ENCODE measurements around the gene ORC5.
A peak's percentile ranks its signal among the peaks of the same experiment; 100 is the strongest.
"Not testable (repeated sequence)": the region's sequence is repeated elsewhere in the genome, so short reads cannot be mapped to it uniquely, and the experiment has no call there.

Gene ORC5

DNA sequence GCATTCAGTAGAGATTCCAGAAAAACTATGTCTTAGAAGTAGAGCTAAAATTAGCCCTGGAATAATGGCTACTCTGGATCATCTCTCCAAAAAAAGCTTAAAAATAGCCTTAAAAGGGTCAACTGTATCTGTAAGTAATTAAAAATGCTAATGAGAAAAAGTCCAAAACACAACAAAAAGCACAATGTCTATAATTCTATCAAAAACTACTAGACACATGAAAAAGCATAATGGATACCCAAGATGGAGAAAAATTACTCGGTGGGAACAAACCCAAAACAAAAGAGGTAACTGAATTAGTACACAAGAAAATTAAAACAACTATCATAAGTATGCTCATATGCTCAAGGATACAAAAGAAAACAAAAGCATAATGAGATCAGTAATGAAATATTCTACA, 15.4 kb downstream of the ORC5 start:
- DNase-seq (ENCODE audit: low read depth, low spot score): no peak

DNA sequence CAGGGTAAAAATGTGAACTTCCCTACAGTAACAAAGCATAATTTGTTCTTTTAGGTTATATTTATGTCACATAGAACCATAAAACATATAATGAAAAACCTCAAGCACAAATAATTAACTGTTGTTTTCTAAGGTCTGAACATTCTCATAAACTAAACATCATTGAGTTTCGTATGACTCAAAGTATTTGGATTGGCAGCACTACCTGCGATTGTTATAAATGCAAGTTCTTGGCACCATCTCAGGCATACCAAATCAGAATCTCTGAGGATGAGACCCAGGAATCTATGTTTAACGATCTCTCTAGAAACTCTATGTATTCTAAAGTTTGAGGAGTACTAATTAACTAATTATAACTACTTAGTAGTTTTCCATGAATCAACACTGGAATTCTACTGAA, 22.5 kb downstream of the ORC5 start:
- no peak for DNase-seq (ENCODE audit: low read depth, low spot score)

DNA sequence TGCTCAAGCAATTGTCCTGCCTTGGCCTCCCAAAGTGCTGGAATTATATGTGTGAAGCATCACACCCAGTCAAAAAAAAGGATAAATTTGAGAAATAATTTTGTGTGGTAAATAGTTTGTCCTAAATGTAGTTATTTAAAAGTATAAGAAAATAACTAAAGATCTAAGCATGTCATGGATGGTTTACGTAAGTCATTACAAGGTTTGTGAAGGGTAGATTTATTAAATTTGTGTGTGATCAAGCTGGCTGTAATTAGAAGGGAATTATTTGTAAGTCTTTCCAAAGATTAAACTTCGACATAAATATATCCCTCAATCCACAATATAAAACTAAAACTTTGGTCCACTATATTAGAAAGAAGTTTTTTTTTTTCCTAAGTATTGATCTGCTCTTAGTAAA, 28.6 kb downstream of the ORC5 start:
- DNase-seq (ENCODE audit: low read depth, low spot score): no peak

DNA sequence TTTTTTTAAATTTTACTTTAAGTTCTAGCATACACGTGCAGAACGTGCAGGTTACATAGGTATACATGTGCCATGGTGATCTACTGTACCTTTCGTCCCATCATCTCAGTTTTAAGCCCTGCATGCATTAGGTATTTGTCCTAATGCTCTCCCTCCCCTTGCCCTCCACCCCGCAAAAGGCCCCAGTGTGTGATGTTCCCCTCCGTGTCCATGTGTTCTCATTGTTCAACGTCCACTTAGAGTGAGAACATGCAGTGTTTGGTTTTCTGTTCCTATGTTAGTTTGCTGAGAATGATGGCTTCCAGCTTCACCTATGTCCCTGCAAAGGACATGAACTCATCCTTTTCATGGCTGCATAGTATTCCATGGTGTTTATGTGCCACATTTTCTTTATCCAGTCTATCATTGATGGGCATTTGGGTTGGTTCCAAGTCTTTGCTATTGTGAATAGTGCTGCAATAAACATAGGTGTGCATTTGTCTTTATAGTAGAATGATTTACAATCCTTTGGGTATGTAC, 30.2 kb downstream of the ORC5 start:
- DNase-seq (ENCODE audit: low read depth, low spot score): not testable (repeated sequence)

DNA sequence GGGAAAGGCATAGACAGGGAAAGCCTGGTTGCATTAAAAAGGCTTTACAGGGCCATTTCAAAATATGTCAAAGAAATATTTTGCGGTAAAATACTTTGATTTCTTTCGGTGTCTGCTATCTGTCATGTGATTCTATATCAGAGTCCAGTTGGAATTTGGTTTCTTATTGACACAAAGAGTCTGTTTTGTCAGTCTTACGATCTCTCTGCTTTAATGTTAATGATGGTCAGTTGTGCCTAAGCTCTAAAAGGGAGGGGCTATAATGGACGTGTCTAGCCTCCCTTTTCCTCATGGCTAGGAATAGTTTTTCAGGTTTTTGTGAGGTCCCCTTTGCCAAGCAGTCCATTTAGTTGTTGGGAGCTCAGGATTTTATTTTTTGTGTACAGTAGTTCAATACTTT, 31.5 kb downstream of the ORC5 start:
- DNase-seq (ENCODE audit: low read depth, low spot score): no peak

DNA sequence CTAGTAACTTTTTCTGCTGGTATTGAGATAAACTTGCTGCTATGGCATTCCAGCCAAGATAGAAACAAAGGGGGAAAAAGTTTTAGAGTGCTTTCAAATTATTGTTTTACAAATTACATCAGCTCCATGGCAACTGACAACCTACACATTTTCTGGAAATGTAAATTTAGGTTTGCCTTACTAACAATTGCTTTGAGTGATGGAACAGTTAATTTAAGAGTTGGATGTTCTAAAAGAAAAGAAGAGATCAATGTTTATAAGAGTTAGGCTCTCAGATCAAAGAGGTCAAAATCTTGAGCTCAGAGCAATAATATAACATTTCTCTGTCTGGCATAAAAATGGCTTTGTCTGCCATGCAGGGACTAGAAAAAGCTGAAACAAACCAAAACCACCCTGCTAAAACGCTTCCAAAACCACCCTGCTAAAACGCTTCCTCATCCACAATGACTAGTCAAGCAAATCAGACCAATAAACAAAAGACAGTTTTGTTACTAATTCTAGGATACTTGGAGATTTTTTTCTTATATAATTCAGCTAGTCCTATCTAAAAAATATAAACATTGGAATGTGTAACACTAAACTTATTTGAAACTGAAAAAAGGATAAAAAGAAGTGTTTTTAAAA, 32.3 kb downstream of the ORC5 start:
- no peak for DNase-seq (ENCODE audit: low read depth, low spot score)

DNA sequence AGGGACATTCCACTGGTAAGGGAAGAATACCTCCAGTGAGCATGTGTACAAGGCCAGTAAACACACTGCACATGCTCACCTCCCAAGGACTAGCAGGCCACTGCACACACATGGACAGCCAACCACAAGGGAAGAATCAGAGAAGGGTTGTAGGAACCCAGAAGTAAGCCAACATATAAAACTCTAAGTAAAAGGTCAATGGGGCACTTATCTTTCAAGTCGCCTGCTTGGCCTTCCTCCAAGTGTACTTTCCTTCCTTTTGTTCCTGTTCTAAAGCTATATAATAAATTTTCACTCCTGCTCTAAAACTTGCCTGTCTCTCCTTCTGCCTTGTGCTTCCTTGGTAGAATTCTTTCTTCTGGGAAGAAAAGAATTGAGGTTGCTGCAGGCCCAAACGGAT, 33.0 kb downstream of the ORC5 start:
- no peak for DNase-seq (ENCODE audit: low read depth, low spot score)

DNA sequence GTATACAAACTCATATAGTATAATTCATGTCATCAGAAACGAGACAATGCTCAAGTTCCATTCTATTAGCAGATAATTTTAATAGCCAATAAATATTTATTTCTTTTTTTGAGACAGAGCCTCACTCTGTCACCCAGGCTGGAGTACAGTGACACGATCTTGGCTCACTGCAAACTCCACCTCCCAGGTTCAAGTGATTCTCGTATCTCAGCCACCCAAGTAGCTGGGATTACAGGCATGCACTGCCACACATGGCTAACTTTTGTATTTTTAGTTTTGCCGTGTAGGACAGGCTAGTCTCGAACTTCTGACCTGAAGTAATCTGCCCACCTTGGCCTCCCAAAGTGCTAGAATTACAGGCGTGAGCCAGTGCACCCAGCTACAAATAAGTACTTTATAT, 45.7 kb downstream of the ORC5 start:
- no peak for DNase-seq (ENCODE audit: low read depth, low spot score)

DNA sequence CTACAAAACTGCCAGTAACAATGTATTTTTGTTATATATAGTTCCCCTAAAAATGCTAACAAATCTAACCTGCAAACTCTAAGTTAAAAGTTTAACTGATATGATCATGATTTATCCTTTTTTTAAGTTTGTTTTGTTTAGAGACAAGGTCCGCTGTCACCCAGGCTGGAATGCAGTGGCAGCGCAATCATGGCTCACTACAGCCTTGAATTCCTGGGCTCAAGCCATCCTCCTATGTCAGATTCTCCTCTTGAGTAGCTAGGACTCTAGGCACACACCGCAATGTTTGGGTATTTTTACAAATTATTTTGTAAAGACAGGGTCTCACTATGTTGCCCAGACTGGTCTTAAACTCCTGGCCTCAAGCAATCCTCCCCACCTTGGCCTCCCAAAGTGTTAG, 46.6 kb downstream of the ORC5 start:
- DNase-seq (ENCODE audit: low read depth, low spot score): no peak

DNA sequence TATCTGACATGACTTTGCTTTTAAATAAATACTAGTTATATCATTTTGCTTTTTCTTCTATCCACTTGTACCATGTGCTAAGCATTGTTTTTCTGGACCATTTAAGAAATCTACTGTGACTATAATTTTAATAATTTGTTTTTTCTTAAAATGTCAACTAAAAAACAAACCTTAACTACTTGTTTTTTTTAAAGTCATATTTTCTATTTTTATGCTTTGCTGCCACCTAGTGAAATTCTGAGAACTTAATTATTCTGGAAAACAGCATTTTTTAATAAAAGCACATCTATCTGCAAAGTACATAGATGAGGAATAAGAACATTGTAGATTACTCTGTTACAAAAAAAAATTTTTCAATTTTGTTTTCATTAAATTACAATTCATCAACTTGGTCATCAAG, 47.4 kb downstream of the ORC5 start:
- DNase-seq (ENCODE audit: low read depth, low spot score): no peak

DNA sequence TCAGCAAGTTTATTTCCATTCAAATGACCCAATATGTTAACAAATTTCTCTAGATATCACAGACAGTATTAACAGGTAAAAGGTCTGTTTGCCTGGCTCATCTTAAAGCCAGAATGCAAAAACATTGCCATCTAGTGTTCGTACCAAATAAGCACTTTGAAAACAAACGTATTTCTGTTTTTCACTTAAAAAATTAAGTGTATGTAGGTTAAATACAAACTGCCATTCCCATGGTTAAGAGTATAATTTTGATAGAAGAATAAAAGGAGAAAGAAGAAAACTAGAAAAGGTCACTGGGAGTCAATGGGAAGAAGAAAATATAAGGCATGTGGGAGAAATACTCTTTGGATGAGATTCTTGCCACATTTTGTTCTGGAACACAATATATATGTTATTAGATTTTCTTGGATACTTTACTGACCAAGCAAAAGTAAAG, 51.0 kb downstream of the ORC5 start:
- no peak for DNase-seq (ENCODE audit: low read depth, low spot score)

DNA sequence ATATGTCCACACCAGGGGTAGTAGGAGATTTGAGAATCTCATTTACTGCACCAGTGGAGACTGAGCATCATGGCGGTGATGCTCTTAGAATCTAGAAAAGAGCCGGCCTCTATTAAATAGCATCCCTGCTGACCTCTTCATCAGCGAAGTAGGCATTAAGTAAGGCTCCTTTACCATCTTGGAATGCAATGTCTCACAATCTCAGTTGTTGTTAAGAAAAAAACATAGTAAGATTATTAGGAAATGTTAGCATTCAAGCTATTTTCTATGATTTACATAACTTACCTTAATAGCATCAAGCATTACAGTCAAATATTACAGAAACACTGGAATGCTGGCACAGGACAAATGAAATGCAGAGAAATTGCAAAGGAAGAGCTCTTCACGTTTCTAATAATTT, 54.5 kb downstream of the ORC5 start:
- DNase-seq (ENCODE audit: low read depth, low spot score): no peak

DNA sequence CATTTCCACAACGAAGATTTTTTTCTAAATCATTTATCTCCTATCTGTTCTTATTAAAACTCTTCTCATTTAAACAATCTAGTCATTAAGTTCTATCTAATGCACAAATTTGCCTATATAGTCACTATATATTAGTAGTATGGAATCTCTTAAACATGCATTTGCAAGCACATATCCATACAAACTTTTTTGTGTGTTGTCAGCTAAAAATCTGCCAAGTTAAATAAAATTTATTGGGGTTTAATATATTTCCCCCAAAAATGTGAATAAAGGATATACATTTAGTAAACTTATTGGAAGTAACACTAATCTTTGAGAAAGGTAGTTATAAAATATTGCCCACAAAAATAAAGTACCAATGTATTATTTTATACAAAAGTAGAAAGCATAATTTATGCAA, 55.3 kb downstream of the ORC5 start:
- no peak for DNase-seq (ENCODE audit: low read depth, low spot score)

DNA sequence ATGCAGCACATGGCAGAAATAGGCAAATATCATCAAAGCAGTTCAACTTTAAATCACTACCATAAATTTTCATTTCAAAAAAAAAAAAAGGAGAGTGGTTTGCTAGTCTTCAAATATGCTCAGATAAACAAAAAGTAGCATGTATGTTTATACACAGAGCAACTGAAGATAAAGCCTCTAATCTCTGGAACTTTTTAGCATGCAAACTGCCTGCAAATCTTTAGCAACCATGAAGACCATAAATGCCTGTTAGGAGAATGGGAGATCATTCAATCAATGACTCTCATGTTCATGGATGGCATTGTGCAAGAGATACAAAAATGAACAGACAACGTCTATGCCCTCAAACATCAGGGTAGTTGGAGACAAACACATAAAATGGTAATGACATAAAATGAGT, 57.3 kb downstream of the ORC5 start:
- DNase-seq (ENCODE audit: low read depth, low spot score): no peak

DNA sequence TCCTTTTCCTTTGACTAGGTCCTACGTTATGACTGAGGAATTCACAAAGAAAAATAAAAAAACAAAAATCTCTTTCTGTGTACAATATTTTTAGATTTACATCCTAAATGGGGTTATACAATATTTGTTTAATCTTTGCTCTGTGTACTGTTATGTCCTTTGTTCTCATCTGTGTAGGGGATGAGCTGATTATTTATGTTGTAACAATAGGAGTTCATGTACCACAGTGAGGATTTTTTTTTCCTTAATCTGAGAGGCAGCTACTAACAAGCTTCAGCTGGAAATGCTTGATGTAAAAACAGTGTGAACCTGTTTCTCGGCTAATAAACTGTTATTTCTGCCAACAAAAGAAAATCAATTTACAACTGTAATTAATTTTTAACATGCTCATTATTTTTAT, 58.0 kb downstream of the ORC5 start:
- DNase-seq (ENCODE audit: low read depth, low spot score): no peak

DNA sequence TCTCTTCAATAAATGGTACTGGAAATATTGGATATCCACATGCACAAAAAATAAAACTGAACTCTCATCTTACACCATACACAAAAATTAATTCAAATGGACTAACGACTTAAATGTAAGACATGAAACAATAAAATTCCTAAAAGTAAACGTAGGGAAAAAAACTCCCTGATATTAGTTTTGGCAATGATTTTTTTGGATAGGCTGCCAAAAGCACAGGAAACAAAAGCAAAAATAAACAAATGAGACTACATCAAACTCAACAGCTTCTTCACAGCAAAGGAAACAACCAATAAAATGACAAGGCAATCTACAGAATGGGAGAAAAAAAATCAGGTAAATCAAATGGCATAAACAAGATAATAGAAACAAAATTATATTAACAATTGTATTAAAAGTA, 65.7 kb downstream of the ORC5 start:
- DNase-seq (ENCODE audit: low read depth, low spot score): no peak

DNA sequence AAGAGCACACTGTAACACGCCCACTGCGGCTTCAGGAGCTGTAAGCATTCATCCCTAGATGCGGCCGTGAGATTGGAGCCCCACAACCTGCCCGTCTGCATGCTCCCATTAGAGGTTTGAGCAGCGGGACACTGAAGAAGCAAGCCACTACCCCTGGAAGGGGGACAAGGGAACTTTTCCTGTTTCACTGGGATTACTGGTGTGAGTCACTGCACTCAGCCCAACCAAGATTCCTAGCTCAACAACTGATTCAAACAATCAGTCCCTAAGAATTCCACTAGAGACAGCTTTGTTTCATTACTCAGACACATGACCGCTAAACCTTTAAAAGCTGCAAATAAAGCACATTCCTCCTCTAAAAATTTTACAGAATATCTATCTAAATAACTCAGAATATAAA, 69.8 kb downstream of the ORC5 start:
- peak; percentile 59 for DNase-seq (ENCODE audit: low read depth, low spot score)

DNA sequence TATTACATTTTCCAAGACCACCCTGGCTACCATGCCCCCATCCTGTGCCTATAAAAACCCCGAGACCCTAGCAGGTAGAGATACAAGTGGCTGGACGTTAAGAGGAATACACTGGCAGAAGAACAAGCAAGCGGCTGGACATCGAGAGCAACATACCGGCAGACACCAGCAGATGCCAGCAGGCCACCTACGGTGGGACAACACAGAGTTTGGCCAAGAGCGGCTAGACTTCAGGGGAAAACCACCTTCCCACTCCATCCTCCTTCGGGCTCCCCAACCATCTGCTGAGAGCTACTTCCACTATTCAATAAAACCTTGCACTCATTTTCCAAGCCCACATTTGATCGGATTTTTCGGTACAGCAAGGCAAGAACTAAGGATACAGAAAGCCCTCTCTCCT, 70.3 kb downstream of the ORC5 start:
- no peak for DNase-seq (ENCODE audit: low read depth, low spot score)

DNA sequence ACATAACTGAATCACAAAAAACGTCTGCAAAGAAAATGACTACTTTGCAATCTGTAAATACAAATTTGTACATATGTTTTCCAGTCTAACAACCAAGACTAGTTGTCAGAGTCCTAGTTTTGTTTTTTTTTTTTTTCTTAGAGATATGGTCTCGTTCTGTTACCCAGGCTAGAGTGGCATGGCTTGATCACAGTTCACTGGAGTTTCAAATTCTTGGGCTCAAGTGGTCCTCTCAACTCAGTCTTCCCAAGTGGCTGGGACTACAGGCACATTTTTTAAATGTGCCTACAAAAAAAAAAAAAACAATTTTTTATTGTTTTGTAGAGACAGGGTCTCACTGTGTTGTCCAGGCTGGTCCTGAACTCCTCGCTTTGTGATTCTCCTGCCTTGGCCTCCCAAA, 70.8 kb downstream of the ORC5 start:
- DNase-seq (ENCODE audit: low read depth, low spot score): no peak

DNA sequence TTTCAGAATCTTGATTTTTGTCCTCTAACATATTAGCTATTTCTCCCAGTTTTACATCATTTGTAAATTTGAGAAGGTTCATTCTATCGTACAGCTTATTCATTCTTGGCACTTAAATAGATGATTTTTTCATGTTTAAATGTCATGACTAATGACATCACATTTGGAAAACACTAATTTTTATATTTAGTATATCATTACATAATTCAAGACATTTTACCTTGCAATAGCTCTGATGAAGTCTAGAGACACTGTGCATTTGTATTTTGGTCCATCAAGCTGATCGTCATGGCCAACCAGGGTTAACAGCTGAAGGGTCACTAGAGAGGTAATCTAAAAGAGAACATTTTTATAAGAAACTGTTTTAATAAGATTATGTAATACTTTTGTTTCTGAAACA, 71.3 kb downstream of the ORC5 start:
- no peak for DNase-seq (ENCODE audit: low read depth, low spot score)

DNA sequence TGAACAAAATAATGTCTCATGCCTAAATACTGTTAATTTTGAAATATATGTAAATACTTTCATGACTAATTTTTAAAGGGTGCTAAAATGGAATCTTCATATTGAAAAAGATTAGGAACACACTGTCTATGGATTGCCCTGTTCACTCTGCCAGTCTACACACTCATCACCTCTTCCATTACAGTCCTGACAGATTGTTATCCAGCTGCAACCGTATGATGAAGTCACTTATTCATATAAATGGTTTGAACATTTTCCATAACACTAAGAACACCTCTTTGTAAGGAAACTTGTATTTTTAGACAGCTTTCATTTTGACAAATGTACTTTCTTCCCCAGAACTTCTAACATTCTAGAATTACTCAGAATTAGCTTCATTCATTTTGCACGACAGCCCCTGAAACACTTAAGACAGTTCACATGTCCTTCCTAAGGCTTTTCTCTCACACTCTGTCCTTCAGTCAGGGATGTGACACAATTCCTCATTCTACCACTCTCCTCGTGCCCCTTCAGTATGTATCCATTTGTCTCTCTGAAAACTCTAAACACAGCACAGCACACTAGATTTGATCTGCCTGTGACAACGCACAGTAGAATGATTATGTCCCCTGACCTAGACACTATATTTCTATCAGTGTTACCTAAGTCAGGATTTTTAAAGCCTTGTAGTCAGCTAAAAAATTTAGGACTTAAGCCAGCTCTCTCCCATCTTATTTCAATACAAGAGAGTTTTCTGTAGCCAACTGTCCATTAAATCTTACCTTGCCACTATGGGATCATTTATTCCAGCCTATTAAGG, 71.9 kb downstream of the ORC5 start:
- DNase-seq (ENCODE audit: low read depth, low spot score): no peak

DNA sequence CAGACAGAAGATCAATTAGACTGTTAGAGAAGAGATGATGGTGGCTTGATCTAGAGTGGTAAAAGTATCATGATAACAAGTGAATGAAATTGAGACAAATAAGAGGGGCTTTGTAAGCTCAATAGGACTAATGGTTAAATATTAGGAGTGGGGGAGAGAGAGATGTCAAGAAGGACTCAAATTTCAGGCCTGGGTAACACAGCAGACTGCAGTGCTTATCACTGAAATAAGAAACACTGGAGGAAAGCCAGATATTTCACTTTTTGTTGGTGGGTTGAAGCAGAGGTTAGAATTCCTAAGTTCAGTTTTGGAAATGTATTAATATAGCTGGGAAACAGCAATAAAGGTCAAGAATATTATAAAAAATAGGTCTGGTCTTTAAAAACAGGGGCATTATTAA, 74.6 kb downstream of the ORC5 start:
- DNase-seq (ENCODE audit: low read depth, low spot score): no peak

DNA sequence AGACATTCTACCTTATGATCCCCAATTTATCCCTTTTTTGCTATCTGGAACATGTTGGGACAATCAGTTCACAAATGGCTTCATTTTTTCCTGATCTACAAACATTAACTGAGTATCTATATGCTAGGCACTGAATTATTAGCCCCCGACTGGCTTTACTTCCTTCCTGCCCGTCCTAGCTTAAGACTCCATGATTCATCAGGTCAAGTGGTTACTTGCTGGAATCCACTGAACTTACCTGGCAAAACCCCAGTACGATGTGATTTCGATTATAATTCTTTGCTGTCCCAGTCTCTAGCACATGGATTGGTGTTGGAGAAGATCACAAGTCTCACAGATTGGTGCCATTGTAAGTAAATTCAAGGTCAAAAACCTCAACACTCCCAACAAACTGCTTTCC, 77.1 kb downstream of the ORC5 start:
- no peak for DNase-seq (ENCODE audit: low read depth, low spot score)
